Endothelial cell of umbilical vein (primary cell): ENCODE measurements around the gene SLC12A8.

ENCODE experiments used
- CTCF ChIP-seq, 2 donors: IDR thresholded peaks; 1 replicate in 1 of 2; 2 replicates in 1 of 2; pipeline ENCODE4 v1.5.1; 2011; ENCODE audit warnings: low read length in 2 of 2, mild to moderate bottlenecking in 2 of 2, moderate library complexity in 2 of 2, control low read depth in 1 of 2, inconsistent platforms in 1 of 2, low read depth in 1 of 2; ENCODE audit not compliant: insufficient read depth in 1 of 2; ENCODE audit errors: extremely low read depth in 1 of 2
- EZH2 ChIP-seq: IDR thresholded peaks from 2 replicates; pipeline ENCODE4 v1.6.1; 2012; ENCODE audit warnings: borderline replicate concordance, low read depth, mild to moderate bottlenecking, moderate library complexity, low read length, inconsistent platforms; ENCODE audit not compliant: severe bottlenecking
- FOS ChIP-seq: IDR thresholded peaks from 2 replicates; pipeline ENCODE4 v1.6.1; 2011; ENCODE audit warnings: mild to moderate bottlenecking, low read length, moderate library complexity, borderline replicate concordance; ENCODE audit not compliant: insufficient read depth
- JUN ChIP-seq: IDR thresholded peaks from 2 replicates; pipeline ENCODE4 v1.6.1; 2011; ENCODE audit warnings: borderline replicate concordance, low read depth; ENCODE audit not compliant: insufficient read length, insufficient read depth
- MYC ChIP-seq: IDR thresholded peaks from one replicate; pipeline ENCODE4 v1.6.1; 2011; ENCODE audit warnings: mild to moderate bottlenecking, low read depth, low read length
- POLR2A ChIP-seq: IDR thresholded peaks from 2 replicates; pipeline ENCODE4 v1.6.1; 2012; ENCODE audit warnings: low read depth, mild to moderate bottlenecking, control low read depth, low read length
- POLR2AphosphoS5 ChIP-seq: IDR thresholded peaks from 2 replicates; pipeline ENCODE4 v1.6.1; 2012; ENCODE audit warnings: low read depth, mild to moderate bottlenecking, control low read depth, low read length, moderate library complexity; ENCODE audit not compliant: insufficient read depth

DNA sequence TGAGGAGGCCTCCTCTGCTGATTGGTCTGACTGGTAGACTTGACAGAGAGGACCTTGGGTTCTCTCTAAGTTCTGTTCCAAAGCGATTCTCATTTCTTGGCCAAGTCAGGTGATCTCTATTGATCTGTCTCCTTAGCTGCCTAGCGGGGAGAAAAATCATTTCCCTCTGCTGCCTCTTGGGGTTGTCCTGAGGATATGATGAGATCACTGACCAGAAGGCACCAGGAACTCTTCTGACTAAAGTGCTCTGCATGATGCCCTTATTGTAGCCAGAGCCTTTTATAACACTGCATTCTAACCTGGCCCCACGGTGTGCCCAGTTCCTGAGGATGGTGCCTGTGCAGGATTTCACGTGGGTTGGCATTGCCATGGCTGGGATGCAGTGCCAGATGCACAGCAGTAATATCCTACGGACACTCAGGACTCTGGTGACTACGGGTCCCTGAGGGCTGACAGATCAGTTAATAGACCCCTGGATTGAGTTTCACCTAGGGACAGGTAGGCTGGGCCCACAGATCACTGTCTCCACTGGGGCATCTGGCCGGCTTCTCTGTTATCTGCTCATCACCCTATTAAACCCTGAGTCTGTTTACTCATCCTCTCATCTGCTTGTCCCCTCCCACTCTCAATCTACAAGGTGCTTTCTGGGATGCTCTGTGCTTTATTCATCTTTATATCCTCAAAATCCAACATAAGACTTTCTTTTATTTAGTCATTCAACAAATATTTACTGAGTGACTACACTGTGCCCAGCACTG is 152.9 kb downstream of the SLC12A8 start:
- TF ChIP-seq EZH2 (no peak), CTCF (IDR thresholded peaks at IDR 0.05; ENCODE audit: extremely low read depth in 1 of 2, insufficient read depth in 1 of 2, low read depth in 1 of 2, low read length in 2 of 2) (no peak), POLR2A (no peak), JUN (no peak), POLR2AphosphoS5 (no peak), MYC (no peak), FOS (no peak)
